HepG2 (cell line): Measurements from ENCODE around the gene PPP3CB. TPM values are rescaled to one million over a fixed set of nuclear protein-coding genes. Genes with fewer than 3 reads are reported as not detected.

Source experiments
- ATAC-seq: fragments of 200-7000 bp; cut with Tn5 transposase; 3 replicates; pipeline ENCODE4 v1.9.1; 2020; ENCODE audit warnings: mild to moderate bottlenecking, moderate library complexity
- BruUV-seq: library from RNA; stranded (reverse); fragments of 400-500 nt; replicated peaks from 2 replicates; lab custom pipeline; 2021; lab: Mats Ljungman, UMichigan
- CTCF ChIA-PET: fragments of 300-600 bp; formaldehyde crosslinking; extraction: SDS; loops from one replicate; lab custom pipeline; 2021; ENCODE audit warnings: low total read pairs, inconsistent platforms, low intra/inter-chr PET ratio; lab: Yijun Ruan, JAX
- POLR2A ChIA-PET: fragments of 350-600 bp; sonication (Branson Sonifier 250); formaldehyde crosslinking; loops from one replicate; lab custom pipeline; 2020; ENCODE audit warnings: antibody characterized with exemption, inconsistent platforms; lab: Yijun Ruan, JAX
- DNase-seq: peaks from one replicate; pipeline ENCODE4 v3.0.0-alpha.2; 2015; ENCODE audit warnings: low spot score
- FAIRE-seq: peaks from 3 replicates; lab custom pipeline; 2011; peaks lifted over from hg19 to GRCh38; lab: Jason Lieb, UNC
- H2AFZ ChIP-seq: one replicate; pipeline ENCODE4 v1.6.1; 2011; ENCODE audit warnings: low read length, inconsistent platforms
- H3K27ac ChIP-seq: fragments of 300-600 bp; 3 replicates; pipeline ENCODE4 v1.8.0; 2011; ENCODE audit warnings: mixed run types, mild to moderate bottlenecking, mixed read lengths, low read length, inconsistent platforms; ENCODE audit not compliant: insufficient read depth; ENCODE audit errors: extremely low read length
- H3K27me3 ChIP-seq, 2 experiments: fragments of 200-600 bp in 1 of 2; 2 replicates in 1 of 2; 3 replicates in 1 of 2; pipeline versions ENCODE4 v1.6.0 to v1.8.0; 2011; ENCODE audit warnings: low read length in 2 of 2, mild to moderate bottlenecking in 2 of 2, moderate library complexity in 2 of 2, inconsistent platforms in 1 of 2; ENCODE audit not compliant: insufficient read depth in 2 of 2, control insufficient read depth in 1 of 2
- H3K36me3 ChIP-seq, 2 experiments: fragments of 200-600 bp in 1 of 2; replicated peaks in 1 of 2; 2 replicates in 1 of 2; 3 replicates in 1 of 2; pipeline versions ENCODE4 v1.5.1 to v1.8.0; 2011; ENCODE audit warnings: low read length in 2 of 2, inconsistent platforms in 1 of 2; ENCODE audit not compliant: insufficient read depth in 2 of 2, control insufficient read depth in 1 of 2
- H3K4me1 ChIP-seq: 2 replicates; pipeline ENCODE4 v1.5.1; 2012; ENCODE audit warnings: low read length, inconsistent platforms; ENCODE audit not compliant: insufficient read depth
- H3K4me2 ChIP-seq: 2 replicates; pipeline ENCODE4 v1.6.0; 2011; ENCODE audit warnings: low read depth, low read length, inconsistent platforms
- H3K4me3 ChIP-seq, 3 experiments: fragments of 200-600 bp in 1 of 3; sonication (generic), shearing (Covaris generic) in 1 of 3; replicated peaks in 1 of 3; 2 replicates each; pipeline ENCODE4 v1.5.1; 2011 to 2016; ENCODE audit warnings: low read length in 3 of 3, inconsistent platforms in 2 of 3, low read depth in 2 of 3, mild to moderate bottlenecking in 2 of 3, control low read depth in 1 of 3, mixed read lengths in 1 of 3; ENCODE audit not compliant: insufficient read depth in 1 of 3
- H3K79me2 ChIP-seq: one replicate; pipeline ENCODE4 v1.6.1; 2011; ENCODE audit warnings: low read length, inconsistent platforms; ENCODE audit not compliant: insufficient read depth
- H3K9ac ChIP-seq: 2 replicates; pipeline ENCODE4 v1.6.0; 2011; ENCODE audit warnings: mild to moderate bottlenecking, low read depth, low read length, inconsistent platforms; ENCODE audit not compliant: insufficient read depth
- H3K9me3 ChIP-seq: 2 replicates; pipeline ENCODE4 v1.5.1; 2012; ENCODE audit warnings: mild to moderate bottlenecking, low read length
- H4K20me1 ChIP-seq: 2 replicates; pipeline ENCODE4 v1.6.0; 2011; ENCODE audit warnings: inconsistent platforms, mild to moderate bottlenecking, low read length, moderate library complexity; ENCODE audit not compliant: insufficient read depth
- CHD2 ChIP-seq: IDR thresholded peaks from 2 replicates; pipeline ENCODE4 v1.6.1; 2011; ENCODE audit warnings: low read depth, low read length, improper control_type of control experiment
- HNRNPK ChIP-seq: fragments of 200-400 bp; formaldehyde crosslinking; IDR thresholded peaks from 2 replicates; pipeline ENCODE4 v1.6.1; 2018; ENCODE audit warnings: low read length, low read depth, moderate library complexity, mild to moderate bottlenecking; ENCODE audit not compliant: poor library complexity, severe bottlenecking
- POLR2G ChIP-seq: fragments of 200-400 bp; formaldehyde crosslinking; IDR thresholded peaks from 2 replicates; pipeline ENCODE4 v1.6.1; 2018; ENCODE audit warnings: mild to moderate bottlenecking, low read depth, low read length, moderate library complexity
- RFX3 ChIP-seq: IDR thresholded peaks from 2 replicates; pipeline ENCODE4 v1.6.1; 2016; ENCODE audit warnings: missing biosample characterization, missing genetic modification reagents
- SP5 ChIP-seq: IDR thresholded peaks from 2 replicates; pipeline ENCODE4 v1.6.1; 2016; ENCODE audit warnings: low read depth, borderline replicate concordance
- TMF1 ChIP-seq: sonication (generic); formaldehyde crosslinking; IDR thresholded peaks from 2 replicates; pipeline ENCODE4 v1.8.1; 2022; ENCODE audit warnings: low read depth, missing genetic modification reagents
- ZBTB8A ChIP-seq: sonication (generic); formaldehyde crosslinking; IDR thresholded peaks from 2 replicates; pipeline ENCODE4 v1.4.0; 2020; ENCODE audit warnings: mild to moderate bottlenecking, low read depth, missing genetic modification reagents, borderline replicate concordance
- ZNF17 ChIP-seq: sonication (generic); formaldehyde crosslinking; IDR thresholded peaks from 2 replicates; pipeline ENCODE4 v1.5.0; 2020; ENCODE audit warnings: mild to moderate bottlenecking, missing genetic modification reagents
- WGBS: methylation state at CpG from one replicate; pipeline ENCODE4 v1.1.6; 2017; ENCODE audit warnings: low lambda C conversion rate; 5-methylcytosine and 5-hydroxymethylcytosine counted together
- in situ Hi-C: cut with HindIII; loops from 2 replicates; pipeline ENCODE4 v1.10.0; 2017; ENCODE audit warnings: low pct_unique_long_range_greater_than_20kb; ENCODE audit not compliant: extremely low pct_ligation_motif_present
- intact Hi-C: fragments of 100-400 bp; cut with micrococcal nuclease; formaldehyde crosslinking; loops from one replicate; pipeline ENCODE4 v1.10.0; 2022; ENCODE audit not compliant: unreplicated experiment
- polyA plus RNA-seq, 8 experiments: library from polyadenylated mRNA; depleted of rRNA in 3 of 8; stranded (reverse) in 7 of 8; unstranded in 1 of 8; fragments of >200 nt; fragmentation: Illumina TruSeq in 4 of 8; extraction: Trizol in 4 of 8; gene quantifications; 2 replicates each; pipeline versions ENCODE4 v1.2.1 to v1.2.3, GENCODE V29; 2011 to 2016; ENCODE audit warnings: low read depth in 4 of 8, missing spikeins in 1 of 8, mixed read lengths in 1 of 8; ENCODE audit not compliant: insufficient read depth in 1 of 8
- total RNA-seq, 5 experiments: library from RNA; depleted of rRNA; stranded (reverse); fragments of >200 nt; fragmentation: Illumina TruSeq; extraction: Trizol; gene quantifications; 2 replicates each; pipeline ENCODE4 v1.2.3, GENCODE V29; 2016; ENCODE audit warnings: low read depth in 1 of 5
- TF ChIP-seq, protein P1 (sequence below): sonication (generic); formaldehyde crosslinking; IDR thresholded peaks from 2 replicates; pipeline ENCODE4 v1.5.0; 2020; ENCODE audit warnings: missing genetic modification reagents, mild to moderate bottlenecking, borderline replicate concordance
- TF ChIP-seq, protein P2 (sequence below): sonication (generic); formaldehyde crosslinking; IDR thresholded peaks from 2 replicates; pipeline ENCODE4 v1.4.0; 2020; ENCODE audit warnings: mild to moderate bottlenecking, missing genetic modification reagents, borderline replicate concordance

Gene PPP3CB
- total and polyA plus RNA-seq, 2 of the 13 experiments (the other 11 are each of a cell fraction or from before 2014, with no cell fraction given) = 8.7 to 11.4 TPM

DNA sequence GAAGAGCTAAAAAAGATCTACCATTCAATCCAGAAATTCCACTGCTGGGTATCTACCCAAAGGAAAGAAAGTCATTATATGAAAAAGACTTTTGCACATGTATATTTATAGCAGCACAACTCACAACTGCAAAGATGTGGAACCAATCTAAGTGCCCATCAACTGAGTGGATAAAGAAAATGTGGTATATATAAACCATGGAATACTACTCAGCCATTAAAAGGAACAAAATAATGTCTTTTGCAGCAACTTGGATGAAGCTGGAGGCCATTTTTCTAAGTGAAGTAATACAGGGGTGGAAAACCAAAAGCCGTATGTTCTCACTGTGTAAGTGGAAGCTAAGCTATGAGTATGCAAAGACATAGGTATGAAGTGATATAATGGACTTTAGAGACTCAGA lies 84.9 kb downstream of the PPP3CB start:
- BruUV-seq = no TSS peak
- in situ Hi-C loops = no loop called here
- Histone ChIP-seq H3K36me3 (peaks cover 0 to 6% of the 10 kb centered on the region in 2 experiments; a peak in 1 of 5 replicates), H3K79me2 (peaks cover 68% of the 10 kb centered on the region), H3K4me1 (peaks cover 43% of the 10 kb centered on the region), H4K20me1 (peaks cover 14% of the 10 kb centered on the region; the same call in 1 of the 2 replicates), H3K9me3 (no peaks in the 10 kb centered on the region), H3K27ac (no peak overlapping the region), H3K9ac (no peak overlapping the region), H3K4me3 (no peak overlapping the region), H3K4me2 (no peak overlapping the region), H3K27me3 (no peaks in the 10 kb centered on the region; a peak in 1 of 5 replicates), H2AFZ (no peak overlapping the region)
- ATAC-seq = no peak
- 100% methylated on average over 1 of the region's 1 CpG for WGBS
- ChIA-PET POLR2A (no interaction called here), CTCF (no interaction called here)
- intact Hi-C loops = loop anchor here (5.0 kb wide), 2 partner anchors 216 to 231 kb away; partner anchors contain the start of gene MYOZ1
- FAIRE-seq = no peak
- DNase-seq = no peak
- TF ChIP-seq POLR2G = no peak
- no peak for TF ChIP-seq ZNF17 (CRISPR knock-in tag)
- TF ChIP-seq, protein P1, sequence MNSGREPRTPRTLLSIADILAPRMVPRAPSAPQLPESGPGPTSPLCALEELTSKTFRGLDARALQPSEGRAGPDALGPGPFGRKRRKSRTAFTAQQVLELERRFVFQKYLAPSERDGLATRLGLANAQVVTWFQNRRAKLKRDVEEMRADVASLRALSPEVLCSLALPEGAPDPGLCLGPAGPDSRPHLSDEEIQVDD (CRISPR knock-in tag) = no peak
- no peak for TF ChIP-seq ZBTB8A (CRISPR knock-in tag)
- TF ChIP-seq, protein P2, sequence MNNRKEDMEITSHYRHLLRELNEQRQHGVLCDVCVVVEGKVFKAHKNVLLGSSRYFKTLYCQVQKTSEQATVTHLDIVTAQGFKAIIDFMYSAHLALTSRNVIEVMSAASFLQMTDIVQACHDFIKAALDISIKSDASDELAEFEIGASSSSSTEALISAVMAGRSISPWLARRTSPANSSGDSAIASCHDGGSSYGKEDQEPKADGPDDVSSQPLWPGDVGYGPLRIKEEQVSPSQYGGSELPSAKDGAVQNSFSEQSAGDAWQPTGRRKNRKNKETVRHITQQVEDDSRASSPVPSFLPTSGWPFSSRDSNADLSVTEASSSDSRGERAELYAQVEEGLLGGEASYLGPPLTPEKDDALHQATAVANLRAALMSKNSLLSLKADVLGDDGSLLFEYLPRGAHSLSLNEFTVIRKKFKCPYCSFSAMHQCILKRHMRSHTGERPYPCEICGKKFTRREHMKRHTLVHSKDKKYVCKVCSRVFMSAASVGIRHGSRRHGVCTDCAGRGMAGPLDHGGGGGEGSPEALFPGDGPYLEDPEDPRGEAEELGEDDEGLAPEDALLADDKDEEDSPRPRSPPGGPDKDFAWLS (CRISPR knock-in tag) = no peak
- no peak for TF ChIP-seq HNRNPK
- no peak for TF ChIP-seq TMF1 (CRISPR knock-in tag)
- no peak for TF ChIP-seq SP5 (CRISPR knock-in tag)
- no peak for TF ChIP-seq RFX3 (CRISPR knock-in tag)
- no peak for TF ChIP-seq CHD2
